ENCODE results near the gene PLPP6. TPM values are rescaled to one million over a fixed set of nuclear protein-coding genes. Genes with fewer than 3 reads are reported as not detected.

Gene PLPP6
- total RNA-seq, 4 donors from 2014 or later = 13.6 to 20.7 (median 17.7) TPM

GRCh38 chr9:4713849-4714248 is 51.8 kb downstream of the PLPP6 start:
- WGBS, 2 donors = 63 to 64% methylated on average over 7 of the region's 7 CpGs
- H3K4me3 ChIP-seq (ENCODE audit: low read depth, poor library complexity, severe bottlenecking) = no peak overlapping the region
- TF ChIP-seq, protein P1, sequence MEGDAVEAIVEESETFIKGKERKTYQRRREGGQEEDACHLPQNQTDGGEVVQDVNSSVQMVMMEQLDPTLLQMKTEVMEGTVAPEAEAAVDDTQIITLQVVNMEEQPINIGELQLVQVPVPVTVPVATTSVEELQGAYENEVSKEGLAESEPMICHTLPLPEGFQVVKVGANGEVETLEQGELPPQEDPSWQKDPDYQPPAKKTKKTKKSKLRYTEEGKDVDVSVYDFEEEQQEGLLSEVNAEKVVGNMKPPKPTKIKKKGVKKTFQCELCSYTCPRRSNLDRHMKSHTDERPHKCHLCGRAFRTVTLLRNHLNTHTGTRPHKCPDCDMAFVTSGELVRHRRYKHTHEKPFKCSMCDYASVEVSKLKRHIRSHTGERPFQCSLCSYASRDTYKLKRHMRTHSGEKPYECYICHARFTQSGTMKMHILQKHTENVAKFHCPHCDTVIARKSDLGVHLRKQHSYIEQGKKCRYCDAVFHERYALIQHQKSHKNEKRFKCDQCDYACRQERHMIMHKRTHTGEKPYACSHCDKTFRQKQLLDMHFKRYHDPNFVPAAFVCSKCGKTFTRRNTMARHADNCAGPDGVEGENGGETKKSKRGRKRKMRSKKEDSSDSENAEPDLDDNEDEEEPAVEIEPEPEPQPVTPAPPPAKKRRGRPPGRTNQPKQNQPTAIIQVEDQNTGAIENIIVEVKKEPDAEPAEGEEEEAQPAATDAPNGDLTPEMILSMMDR (IDR thresholded peaks at IDR 0.05) = no peak
- TF ChIP-seq POLR2A (IDR thresholded peaks at IDR 0.05) = no peak
- intact Hi-C loops (cut with DNase I; ENCODE audit: low total_unique reads) = no loop called here
- DNase-seq (ENCODE audit: low spot score in 2 of 2) = no peak

DNA sequence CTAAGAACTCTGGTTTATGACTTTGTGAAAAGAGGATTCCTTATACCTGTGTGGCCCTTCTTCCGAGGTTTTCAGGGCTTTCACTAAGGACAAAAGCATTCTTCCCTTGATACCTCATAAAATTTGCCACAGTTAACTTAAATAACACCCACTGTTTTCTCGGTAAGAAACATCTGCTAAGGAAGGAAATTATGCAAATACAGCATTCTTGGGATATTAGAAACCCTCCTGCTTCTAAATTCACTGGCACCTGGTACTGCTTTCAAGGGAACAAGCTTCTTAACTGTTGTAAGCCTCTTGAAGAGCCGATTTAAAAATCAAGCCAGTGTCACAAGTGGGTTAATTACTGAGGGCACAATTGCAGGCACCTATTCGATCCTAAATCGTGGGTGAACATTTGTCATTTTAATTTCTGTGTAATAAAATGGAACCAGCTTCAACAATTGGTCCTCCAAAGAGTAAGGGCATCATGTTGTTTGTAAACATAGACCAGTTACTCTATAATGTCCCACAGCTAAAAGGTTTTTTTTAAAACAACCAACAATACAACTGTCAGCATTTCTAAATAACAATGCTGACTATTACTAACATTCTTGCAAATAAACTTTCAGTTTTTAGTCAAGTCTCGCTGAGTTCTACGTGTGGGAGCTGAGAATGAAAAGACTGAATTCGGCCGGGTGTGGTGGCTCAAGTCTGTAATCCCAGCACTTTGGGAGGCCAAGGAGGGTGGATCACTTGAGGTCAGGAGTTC is 52.3 kb downstream of the PLPP6 start:
- intact Hi-C loops (cut with DNase I; ENCODE audit: low total_unique reads) = no loop called here
- WGBS, 2 donors = 77 to 80% methylated on average over 9 of the region's 9 CpGs
- no peak for DNase-seq (ENCODE audit: low spot score in 2 of 2)
- TF ChIP-seq, protein P1 (IDR thresholded peaks at IDR 0.05) = no peak
- no peak for TF ChIP-seq POLR2A (IDR thresholded peaks at IDR 0.05)
- no peak overlapping the region for H3K4me3 ChIP-seq (ENCODE audit: low read depth, poor library complexity, severe bottlenecking)

Other genes with a start within 250 kb of the PLPP6 start
- 1 to 10 TPM; 1.1 to 2.2 (median 2.0) TPM for gene SLC1A1, start 171.8 kb upstream of the PLPP6 start, total RNA-seq
- 1 to 10 TPM; 1.3 to 3.5 (median 2.3) TPM for gene SPATA6L, start 4.2 kb downstream of the PLPP6 start, total RNA-seq
- gene CDC37L1, start 17.3 kb downstream of the PLPP6 start, total RNA-seq = 10 to 100 TPM; 15.5 to 32.5 (median 25.8) TPM
- 100 to 1,000 TPM in 1 of 4 donors, 10 to 100 TPM in 3; 81.3 to 102 (median 92.9) TPM for gene AK3, start 78.9 kb downstream of the PLPP6 start, total RNA-seq
- 10 to 100 TPM; 30.8 to 54.8 (median 38.4) TPM for gene RCL1, start 130.7 kb downstream of the PLPP6 start, total RNA-seq